Measurements from ENCODE around the gene MKRN2OS.
A peak's percentile ranks its signal among the peaks of the same experiment; 100 is the strongest.
"Not testable (repeated sequence)": the region's sequence is repeated elsewhere in the genome, so short reads cannot be mapped to it uniquely, and the experiment has no call there.

The MKRN2OS gene

GRCh38 chr3:12560505-12561190, 15.3 kb upstream of the MKRN2OS start:
- no peak for DNase-seq

- no peak for DNase-seq
These were observed 14.2 kb upstream of the MKRN2OS start for GRCh38 chr3:12559520-12559919.

- DNase-seq: no peak
These were observed 13.4 kb upstream of the MKRN2OS start for GRCh38 chr3:12558706-12559105.

- DNase-seq: peak; percentile 11
These were observed 12.3 kb upstream of the MKRN2OS start for GRCh38 chr3:12557473-12558100.

DNA sequence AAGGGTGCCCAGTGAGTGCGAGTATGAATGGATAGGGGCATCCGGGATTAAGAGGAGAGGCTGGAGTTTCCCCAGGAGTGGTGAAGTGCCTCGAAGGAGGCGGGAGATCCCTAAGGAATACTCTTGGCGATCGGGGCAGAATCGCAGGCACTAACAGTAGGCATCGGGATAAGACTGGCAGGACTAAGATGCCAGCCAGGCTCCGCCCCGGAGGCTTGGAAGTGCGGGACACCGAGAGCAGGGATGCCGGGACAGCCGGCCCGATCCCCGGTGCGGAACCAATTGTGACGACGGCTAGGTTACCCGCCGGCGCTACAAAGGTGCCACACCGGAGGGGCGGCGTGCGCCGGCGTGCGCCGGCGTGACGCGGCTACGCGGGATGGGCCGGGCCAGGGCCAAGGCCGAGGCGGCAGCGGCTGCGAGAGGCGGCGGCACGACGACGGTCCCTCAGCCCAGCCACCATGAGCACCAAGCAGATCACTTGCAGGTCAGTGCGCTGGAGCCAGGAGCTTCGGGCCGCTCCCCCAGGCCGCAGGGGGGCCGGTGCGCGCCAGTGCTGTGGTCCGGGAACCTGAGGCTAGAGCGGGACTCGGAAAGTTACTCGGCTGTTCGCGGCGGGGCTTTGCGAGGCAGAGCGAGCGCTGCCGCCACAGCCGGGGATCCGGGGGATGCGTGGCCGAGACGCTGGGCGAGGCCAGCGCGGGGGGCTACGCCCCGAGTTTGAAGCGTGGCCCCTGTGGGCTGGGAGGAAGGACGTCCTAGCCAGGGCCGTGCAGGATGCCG, 11.6 kb upstream of the MKRN2OS start, which contains the start of gene MKRN2:
MKRN2 (plus strand) TSS at position 398 of the 783 bp plus-strand sequence; CDS start at position 462, 64 bp downstream.
- DNase-seq: peak; percentile 64

DNA sequence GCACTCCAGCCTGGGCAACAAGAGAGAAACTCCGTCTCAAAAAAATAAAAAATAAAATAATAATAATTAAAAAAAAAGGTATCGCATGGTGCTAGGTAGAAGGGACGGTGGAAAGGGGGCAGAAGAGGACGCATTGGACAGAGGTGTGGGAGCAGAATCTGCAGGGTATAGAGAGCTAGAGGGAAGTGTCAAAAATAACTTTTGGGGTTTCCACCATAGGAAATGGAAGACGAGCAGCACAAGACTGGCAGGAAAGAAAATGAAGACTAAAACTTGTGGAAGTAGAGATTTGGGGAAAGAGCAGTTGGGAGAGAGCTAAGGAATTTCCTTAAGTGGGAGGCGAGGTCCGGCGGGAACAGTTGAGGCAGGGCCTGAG, 11.0 kb upstream of the MKRN2OS start:
- peak; percentile 16 for DNase-seq

- peak; percentile 36 for DNase-seq
These were observed 8.7 kb upstream of the MKRN2OS start for GRCh38 chr3:12553921-12554391.

DNA sequence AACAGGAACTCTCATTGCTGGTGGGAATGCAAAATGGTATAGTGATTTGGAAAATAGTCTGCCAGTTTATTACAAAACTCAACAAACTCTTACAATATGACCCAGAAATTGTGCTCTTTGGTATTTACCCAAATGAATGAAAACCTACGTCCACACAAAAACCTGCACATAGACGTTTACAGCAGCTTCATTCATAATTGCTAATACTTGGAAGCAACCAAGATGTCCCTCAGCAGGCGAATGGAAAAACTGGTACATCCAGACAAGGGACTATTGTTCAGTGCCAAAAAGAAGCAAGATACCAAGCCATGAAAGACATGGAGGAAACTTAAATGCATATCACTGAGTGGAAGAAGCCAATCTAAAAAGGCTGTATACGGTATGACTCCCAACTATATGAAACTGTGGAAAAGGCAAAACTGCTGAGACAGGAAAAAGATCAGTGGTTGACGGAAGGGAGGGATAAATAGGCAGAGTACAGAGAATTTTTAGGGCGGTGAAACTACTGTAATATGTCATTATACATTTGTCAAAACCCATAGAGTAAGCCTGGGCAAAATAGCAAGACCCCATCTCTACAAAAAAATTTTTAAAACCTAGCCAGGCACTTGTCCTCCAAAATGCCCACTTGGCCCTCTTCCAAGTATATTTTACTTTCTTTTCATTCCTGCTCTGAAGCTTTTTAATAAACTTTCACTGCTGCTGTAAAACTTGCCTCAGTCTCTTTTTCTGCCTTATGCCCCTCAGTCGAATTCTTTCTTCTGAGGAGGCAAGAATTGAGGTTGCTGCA, 4.9 kb upstream of the MKRN2OS start:
- no peak for DNase-seq

DNA sequence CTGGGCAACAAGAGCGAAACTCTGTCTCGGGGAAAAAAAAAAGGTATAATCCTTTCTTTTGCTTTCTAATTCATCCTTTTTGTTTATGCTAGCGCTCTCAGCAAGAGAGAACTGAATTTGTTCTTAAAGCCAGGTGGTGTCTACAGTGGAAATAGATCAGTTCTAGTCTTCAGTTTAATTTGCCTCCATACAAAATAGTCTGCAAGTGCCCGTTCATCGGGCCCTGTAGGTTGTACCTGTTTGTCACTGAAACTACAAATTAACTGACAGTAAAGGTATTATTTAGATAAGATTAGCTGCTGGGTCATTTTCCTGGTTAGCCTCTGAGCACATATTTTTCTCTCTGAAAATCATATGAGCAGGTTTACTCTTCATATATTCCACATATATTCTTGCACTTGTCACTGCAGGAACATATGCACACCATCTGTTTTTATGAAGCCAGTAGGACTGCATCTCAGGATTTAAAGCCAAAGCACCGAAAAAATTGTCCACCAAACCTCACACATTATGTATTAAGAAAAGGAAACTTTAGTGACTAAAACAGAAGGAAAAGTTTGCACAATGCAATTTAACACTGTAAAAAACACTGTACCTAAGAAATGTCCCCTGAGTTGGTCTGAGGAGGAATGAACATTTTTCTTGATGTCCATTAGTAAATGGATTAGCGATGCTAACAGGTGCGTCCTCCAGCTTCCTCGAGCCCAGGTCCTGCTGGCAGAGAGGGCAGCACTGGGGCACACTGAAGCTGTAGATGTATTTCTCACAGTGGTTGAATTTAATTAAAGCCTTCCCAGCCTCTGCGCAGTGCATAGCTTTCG, 437 bp downstream of the MKRN2OS start:
- no peak for DNase-seq

DNA sequence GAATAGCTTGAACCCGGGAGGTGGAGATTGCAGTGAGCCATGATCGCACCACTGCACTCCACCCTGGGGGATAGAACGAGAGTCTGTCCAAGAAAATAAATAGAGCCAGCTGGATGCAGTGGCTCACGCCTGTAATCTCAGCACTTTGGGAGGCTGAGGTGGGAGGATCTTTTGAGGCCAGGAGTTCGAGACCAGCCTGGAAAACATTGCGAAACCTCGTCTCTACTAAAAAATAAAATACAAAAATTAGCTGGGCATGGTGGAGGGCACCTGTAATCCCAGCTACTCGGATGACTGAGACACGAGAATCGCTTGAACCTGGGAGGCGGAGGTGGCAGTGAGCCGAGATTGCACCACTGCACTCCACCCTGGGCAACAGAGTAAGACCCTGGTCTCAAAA, 1.8 kb downstream of the MKRN2OS start:
- DNase-seq: not testable (repeated sequence)

DNA sequence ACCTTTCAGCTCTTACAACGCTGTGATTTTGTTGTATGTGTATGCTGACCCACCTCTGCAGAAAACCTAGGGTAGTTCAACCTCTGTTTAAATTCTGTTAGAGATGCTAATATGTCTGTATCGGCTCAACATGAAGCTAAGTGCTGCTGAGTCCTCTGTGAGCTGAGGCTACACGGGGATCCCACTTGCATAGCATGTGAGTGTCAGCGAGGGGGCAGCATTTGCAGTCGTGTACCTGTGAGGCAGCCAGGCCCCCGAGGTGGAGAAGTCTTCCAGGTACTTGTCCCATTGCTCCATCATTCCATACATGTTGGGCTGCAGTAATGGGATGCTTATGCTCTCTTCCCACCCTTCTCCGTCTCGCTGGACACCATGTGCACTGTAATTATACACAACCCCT, 3.7 kb downstream of the MKRN2OS start:
- DNase-seq: no peak

- no peak for DNase-seq
These were observed 8.9 kb downstream of the MKRN2OS start for GRCh38 chr3:12536423-12536822.

- DNase-seq: no peak
These were observed 13.1 kb downstream of the MKRN2OS start for GRCh38 chr3:12532182-12532581.

DNA sequence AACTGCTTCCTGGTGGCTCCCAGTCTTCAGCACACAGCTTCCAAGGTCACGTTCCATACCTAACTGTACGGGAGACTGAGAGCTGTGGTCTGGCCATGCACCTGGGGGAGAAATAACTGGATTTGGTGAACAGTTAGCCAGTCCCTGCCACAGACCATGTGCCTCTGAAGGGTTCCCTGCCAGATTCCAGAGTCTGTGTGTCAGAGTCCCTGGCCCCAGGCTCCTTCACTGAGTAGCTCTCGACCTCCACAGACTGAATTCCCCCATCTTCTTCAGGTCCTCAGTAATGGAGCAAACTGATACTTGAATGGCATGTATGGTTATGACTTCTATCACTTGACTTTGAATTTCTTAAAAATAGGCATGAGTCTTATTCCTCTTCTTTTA, 17.5 kb downstream of the MKRN2OS start:
- no peak for DNase-seq

- no peak for DNase-seq
These were observed 22.6 kb downstream of the MKRN2OS start for GRCh38 chr3:12522721-12523120.

DNA sequence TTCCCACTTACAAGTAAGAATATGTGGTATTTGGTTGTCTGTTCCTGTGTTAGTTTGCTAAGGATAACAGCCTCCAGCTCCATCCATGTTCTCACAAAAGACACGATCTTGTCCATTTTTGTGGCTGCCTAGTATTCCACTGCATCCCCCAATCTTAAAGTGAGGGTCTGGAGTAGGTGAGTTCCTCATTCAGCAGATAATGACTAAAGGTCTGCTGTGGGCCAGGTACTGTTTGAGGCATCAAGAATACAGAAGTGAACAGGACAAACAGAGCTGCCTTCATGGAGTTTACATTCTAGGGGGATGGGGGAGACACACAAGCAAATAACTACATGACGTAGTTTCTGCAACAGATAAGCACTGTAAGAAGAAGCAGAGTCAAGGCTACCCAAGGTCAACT, 24.3 kb downstream of the MKRN2OS start:
- no peak for DNase-seq

GRCh38 chr3:12518261-12519028, 26.9 kb downstream of the MKRN2OS start:
- DNase-seq: no peak

DNA sequence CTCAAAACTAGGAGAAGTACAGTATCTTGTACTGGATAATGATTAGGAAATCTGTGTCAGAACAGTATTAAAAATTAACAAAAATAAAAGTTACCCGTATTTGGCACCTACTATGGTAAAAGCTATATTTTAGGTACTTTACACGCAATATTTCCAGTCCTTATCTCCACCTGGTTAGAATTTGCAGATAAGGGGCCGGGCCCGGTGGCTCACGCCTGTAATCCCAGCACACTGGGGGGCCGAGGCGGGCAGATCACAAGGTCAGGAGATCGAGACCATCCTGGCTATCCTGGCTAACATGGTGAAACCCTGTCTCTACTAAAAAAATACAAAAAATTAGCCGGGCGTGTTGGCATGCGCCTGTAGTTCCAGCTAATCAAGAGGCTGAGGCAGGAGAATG, 28.4 kb downstream of the MKRN2OS start:
- no peak for DNase-seq

- DNase-seq: no peak
These were observed 29.7 kb downstream of the MKRN2OS start for GRCh38 chr3:12515631-12516030.

DNA sequence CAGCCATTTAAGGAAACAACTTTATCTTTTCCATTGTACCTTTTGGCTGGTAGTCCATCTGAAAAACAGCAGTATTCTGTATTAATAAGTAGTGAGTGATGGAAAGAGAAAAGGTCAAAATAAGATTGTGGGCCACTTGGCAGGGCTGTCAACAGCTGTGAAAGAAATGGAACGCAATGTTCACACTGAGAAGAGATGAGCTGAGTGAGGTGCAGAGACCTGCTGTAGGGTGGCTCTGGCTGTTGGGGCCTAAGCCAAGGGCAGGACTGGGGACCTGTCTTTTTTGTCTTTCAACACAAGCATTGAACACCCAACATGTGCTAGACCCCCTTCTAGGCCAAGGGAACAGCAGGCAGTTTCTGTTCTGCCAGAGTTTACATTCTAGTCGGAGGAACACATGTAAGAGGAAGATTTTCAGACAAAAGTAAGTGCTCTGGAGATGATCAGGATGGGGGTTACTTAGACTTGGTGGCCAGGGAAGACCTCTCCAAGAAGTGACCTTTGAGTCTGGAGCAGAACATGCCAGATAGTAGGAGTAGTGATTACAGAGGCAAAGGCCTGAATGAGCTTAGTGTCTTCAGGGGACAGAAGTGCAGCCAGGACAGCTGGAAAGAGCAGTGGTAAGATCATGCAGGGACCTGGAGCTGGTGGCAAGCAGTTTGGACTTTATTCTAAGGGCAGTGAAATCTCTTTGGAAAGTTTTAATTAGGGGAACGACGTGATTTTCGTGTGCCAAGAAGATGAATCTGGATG, 31.4 kb downstream of the MKRN2OS start:
- DNase-seq: no peak

Data from DMS79 treated with DMSO at 0.1 percent for 48 hours (cell line).